Osteoblast (primary cell): Measurements from ENCODE around the gene RMND5B. TPM values are rescaled to one million over a fixed set of nuclear protein-coding genes. Genes with fewer than 3 reads are reported as not detected.
A peak's percentile ranks its signal among the peaks of the same experiment; 100 is the strongest.

Source experiments
- DNase-seq: peaks from one replicate; pipeline ENCODE4 v3.0.0; 2011; ENCODE audit warnings: low spot score, mixed read lengths; ENCODE audit not compliant: insufficient read length; ENCODE audit errors: missing footprints
- H2AFZ ChIP-seq: 2 replicates; pipeline ENCODE4 v1.6.0; 2011; ENCODE audit warnings: mild to moderate bottlenecking, low read length
- H3K27ac ChIP-seq: 2 replicates; pipeline ENCODE4 v1.5.1; 2011; ENCODE audit warnings: mild to moderate bottlenecking, low read depth, low read length, moderate library complexity
- H3K27me3 ChIP-seq: 2 replicates; pipeline ENCODE4 v1.6.0; 2012; ENCODE audit warnings: mild to moderate bottlenecking, control low read depth, inconsistent platforms, low read length, moderate library complexity; ENCODE audit not compliant: insufficient read depth
- H3K36me3 ChIP-seq: 2 replicates; pipeline ENCODE4 v1.5.1; 2011; ENCODE audit warnings: mild to moderate bottlenecking, low read length, control low read depth, moderate library complexity; ENCODE audit not compliant: insufficient read depth
- H3K4me1 ChIP-seq: 2 replicates; pipeline ENCODE4 v1.5.1; 2011; ENCODE audit warnings: mild to moderate bottlenecking, low read length, control low read depth, moderate library complexity; ENCODE audit not compliant: insufficient read depth
- H3K4me2 ChIP-seq: 2 replicates; pipeline ENCODE4 v1.6.0; 2011; ENCODE audit warnings: mild to moderate bottlenecking, low read length; ENCODE audit not compliant: insufficient read depth
- H3K4me3 ChIP-seq: fragments of 200-600 bp; sonication (generic); 3 replicates; pipeline ENCODE4 v1.5.1; 2012; ENCODE audit warnings: mild to moderate bottlenecking, low read length, inconsistent platforms; ENCODE audit not compliant: insufficient read depth
- H3K79me2 ChIP-seq: 2 replicates; pipeline ENCODE4 v1.6.0; 2012; ENCODE audit warnings: mild to moderate bottlenecking, low read length, control low read depth, inconsistent platforms; ENCODE audit not compliant: insufficient read depth
- H3K9me3 ChIP-seq: 2 replicates; pipeline ENCODE4 v1.5.1; 2011; ENCODE audit warnings: low read depth, low read length, control low read depth
- H4K20me1 ChIP-seq: 2 replicates; pipeline ENCODE4 v1.6.0; 2012; ENCODE audit warnings: mild to moderate bottlenecking, low read length, control low read depth; ENCODE audit not compliant: insufficient read depth
- CTCF ChIP-seq: IDR thresholded peaks from 2 replicates; pipeline ENCODE4 v1.5.1; 2011; ENCODE audit warnings: mild to moderate bottlenecking, low read depth, low read length, moderate library complexity; ENCODE audit errors: extremely low read depth
- total RNA-seq: library from RNA; depleted of rRNA; stranded (reverse); fragments of >200 nt; gene quantifications from 2 replicates; pipeline ENCODE4 v1.2.3, GENCODE V29; 2012

Gene RMND5B
- total RNA-seq, 1 donor: 20.6 TPM

DNA sequence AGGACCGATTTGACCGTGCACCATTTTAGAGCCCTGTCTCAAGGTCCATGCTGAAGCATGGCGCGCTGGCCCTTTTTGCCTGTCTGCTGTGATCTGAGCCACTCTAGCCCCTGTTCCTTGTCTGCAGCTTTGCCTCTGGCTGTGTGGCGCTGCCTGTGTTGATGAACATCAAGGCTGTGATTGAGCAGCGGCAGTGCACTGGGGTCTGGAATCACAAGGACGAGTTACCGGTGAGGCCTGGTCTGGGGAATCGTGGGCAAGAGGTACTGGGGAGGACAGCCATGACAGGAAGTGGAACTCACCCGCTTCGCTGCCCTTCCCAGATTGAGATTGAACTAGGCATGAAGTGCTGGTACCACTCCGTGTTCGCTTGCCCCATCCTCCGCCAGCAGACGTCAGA lies 16.6 kb downstream of the RMND5B start:
- no peak for DNase-seq
- Histone ChIP-seq H3K27ac (no peak overlapping the region), H3K4me1 (peaks cover under 1% of the 10 kb centered on the region), H4K20me1 (no peaks in the 10 kb centered on the region), H3K9me3 (no peaks in the 10 kb centered on the region), H2AFZ (no peak overlapping the region), H3K4me3 (no peak overlapping the region), H3K27me3 (no peaks in the 10 kb centered on the region), H3K4me2 (no peak overlapping the region), H3K36me3 (peaks cover 64% of the 10 kb centered on the region), H3K79me2 (peaks cover 2% of the 10 kb centered on the region)
- TF ChIP-seq CTCF: no peak

DNA sequence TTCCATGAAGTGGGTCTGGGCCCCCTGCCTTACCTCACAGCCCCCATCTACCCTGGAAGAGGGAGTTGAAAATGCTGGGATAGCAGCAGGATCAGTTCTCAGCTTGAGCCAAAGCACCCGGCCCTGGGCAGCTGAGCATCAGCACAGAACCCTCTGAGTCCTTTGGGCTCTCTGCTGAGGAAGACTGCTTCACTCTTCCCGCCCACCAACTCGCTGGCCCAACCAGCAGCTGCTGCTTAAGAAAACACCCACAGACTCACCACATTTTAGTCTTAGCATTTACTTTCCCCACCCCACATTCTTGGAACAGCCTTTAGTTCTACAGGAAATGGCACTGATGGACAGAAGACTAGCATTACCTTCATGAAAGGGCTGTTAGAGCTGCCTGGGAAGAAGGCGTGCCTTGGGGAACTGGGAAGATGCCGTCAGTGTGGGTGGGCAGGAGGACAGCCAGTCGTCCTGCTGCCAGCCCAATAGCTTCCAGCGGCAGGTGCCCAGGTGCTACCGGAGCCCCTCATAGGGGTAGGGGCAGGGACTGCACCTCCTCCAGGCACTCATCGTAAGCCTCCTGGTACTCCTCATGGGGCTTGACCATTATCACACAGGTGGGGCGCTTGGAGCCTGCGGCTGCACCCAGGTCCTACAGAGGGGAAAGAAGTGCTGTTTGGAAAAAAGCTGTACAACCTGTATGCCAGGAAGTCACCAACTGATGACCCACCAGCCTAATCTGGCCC lies 18.6 kb downstream of the RMND5B start:
- no peaks in the 10 kb centered on the region for H4K20me1 ChIP-seq
- H3K4me2 ChIP-seq: no peak overlapping the region
- H3K79me2 ChIP-seq: peaks cover 12% of the 10 kb centered on the region
- no peak overlapping the region for H2AFZ ChIP-seq
- DNase-seq: peak; percentile 79
- peaks cover 8% of the 10 kb centered on the region for H3K4me1 ChIP-seq
- H3K4me3 ChIP-seq: no peak overlapping the region
- no peak for TF ChIP-seq CTCF
- no peak overlapping the region for H3K27ac ChIP-seq
- H3K9me3 ChIP-seq: no peaks in the 10 kb centered on the region
- peaks cover 52% of the 10 kb centered on the region for H3K36me3 ChIP-seq
- no peaks in the 10 kb centered on the region for H3K27me3 ChIP-seq

DNA sequence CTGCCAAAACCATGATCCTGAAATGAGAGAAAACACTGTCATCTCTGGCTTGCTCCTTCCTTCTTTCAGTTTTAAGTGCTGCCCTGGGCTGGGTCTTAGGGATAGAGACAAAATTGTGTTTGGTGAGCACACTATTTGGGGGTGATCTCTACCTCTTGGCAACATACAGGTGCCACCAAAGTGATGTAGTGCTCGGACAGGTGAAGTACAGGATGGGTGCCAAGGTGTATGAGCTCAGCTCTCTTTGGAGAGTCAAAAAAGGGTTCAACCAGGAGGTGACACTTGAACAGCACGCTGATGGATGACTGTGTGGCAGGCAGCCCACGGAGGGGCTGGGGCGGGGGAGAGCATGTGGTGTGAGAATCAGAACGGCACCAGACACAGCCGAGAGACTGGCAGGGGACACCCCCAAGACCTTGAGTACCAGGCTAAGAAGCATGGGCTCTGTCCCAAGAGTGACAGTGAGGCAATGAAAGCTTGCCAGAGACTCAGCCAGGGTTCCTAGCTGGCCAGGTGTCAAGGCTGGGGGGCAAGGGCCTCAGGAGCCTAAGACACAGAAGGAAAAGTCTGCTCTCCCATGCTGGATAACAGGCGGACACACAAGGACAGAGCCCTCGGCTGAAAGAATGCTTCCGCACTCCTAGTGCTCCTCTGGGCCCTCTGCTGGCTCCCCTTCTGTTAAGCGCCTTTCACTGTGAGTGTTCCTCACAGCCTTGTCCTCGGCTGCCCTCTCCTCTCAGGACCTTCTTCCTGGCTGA lies 20.3 kb downstream of the RMND5B start:
- peaks cover 52% of the 10 kb centered on the region for H3K36me3 ChIP-seq
- H3K9me3 ChIP-seq: no peaks in the 10 kb centered on the region
- no peak overlapping the region for H3K4me3 ChIP-seq
- no peaks in the 10 kb centered on the region for H4K20me1 ChIP-seq
- no peak overlapping the region for H3K27ac ChIP-seq
- peaks cover 12% of the 10 kb centered on the region for H3K79me2 ChIP-seq
- no peaks in the 10 kb centered on the region for H3K27me3 ChIP-seq
- no peak overlapping the region for H2AFZ ChIP-seq
- peak; percentile 60 for DNase-seq
- TF ChIP-seq CTCF: no peak
- no peak overlapping the region for H3K4me2 ChIP-seq
- H3K4me1 ChIP-seq: peaks cover 8% of the 10 kb centered on the region
